HepG2 (cell line): ENCODE results near the gene SIRT5. TPM values are rescaled to one million over a fixed set of nuclear protein-coding genes. Genes with fewer than 3 reads are reported as not detected.
A peak's percentile ranks its signal among the peaks of the same experiment; 100 is the strongest.

Experiments used
- ATAC-seq: fragments of 200-7000 bp; cut with Tn5 transposase; 3 replicates; pipeline ENCODE4 v1.9.1; 2020; ENCODE audit warnings: mild to moderate bottlenecking, moderate library complexity
- BruUV-seq: library from RNA; stranded (reverse); fragments of 400-500 nt; replicated peaks from 2 replicates; lab custom pipeline; 2021; lab: Mats Ljungman, UMichigan
- CTCF ChIA-PET: fragments of 300-600 bp; formaldehyde crosslinking; extraction: SDS; loops from one replicate; lab custom pipeline; 2021; ENCODE audit warnings: low total read pairs, inconsistent platforms, low intra/inter-chr PET ratio; lab: Yijun Ruan, JAX
- POLR2A ChIA-PET: fragments of 350-600 bp; sonication (Branson Sonifier 250); formaldehyde crosslinking; loops from one replicate; lab custom pipeline; 2020; ENCODE audit warnings: antibody characterized with exemption, inconsistent platforms; lab: Yijun Ruan, JAX
- DNase-seq: peaks from one replicate; pipeline ENCODE4 v3.0.0-alpha.2; 2015; ENCODE audit warnings: low spot score
- FAIRE-seq: peaks from 3 replicates; lab custom pipeline; 2011; peaks lifted over from hg19 to GRCh38; lab: Jason Lieb, UNC
- H2AFZ ChIP-seq: one replicate; pipeline ENCODE4 v1.6.1; 2011; ENCODE audit warnings: low read length, inconsistent platforms
- H3K27ac ChIP-seq: fragments of 300-600 bp; 3 replicates; pipeline ENCODE4 v1.8.0; 2011; ENCODE audit warnings: mixed run types, mild to moderate bottlenecking, mixed read lengths, low read length, inconsistent platforms; ENCODE audit not compliant: insufficient read depth; ENCODE audit errors: extremely low read length
- H3K27me3 ChIP-seq, 2 experiments: fragments of 200-600 bp in 1 of 2; 2 replicates in 1 of 2; 3 replicates in 1 of 2; pipeline versions ENCODE4 v1.6.0 to v1.8.0; 2011; ENCODE audit warnings: low read length in 2 of 2, mild to moderate bottlenecking in 2 of 2, moderate library complexity in 2 of 2, inconsistent platforms in 1 of 2; ENCODE audit not compliant: insufficient read depth in 2 of 2, control insufficient read depth in 1 of 2
- H3K36me3 ChIP-seq, 2 experiments: fragments of 200-600 bp in 1 of 2; replicated peaks in 1 of 2; 2 replicates in 1 of 2; 3 replicates in 1 of 2; pipeline versions ENCODE4 v1.5.1 to v1.8.0; 2011; ENCODE audit warnings: low read length in 2 of 2, inconsistent platforms in 1 of 2; ENCODE audit not compliant: insufficient read depth in 2 of 2, control insufficient read depth in 1 of 2
- H3K4me1 ChIP-seq: 2 replicates; pipeline ENCODE4 v1.5.1; 2012; ENCODE audit warnings: low read length, inconsistent platforms; ENCODE audit not compliant: insufficient read depth
- H3K4me2 ChIP-seq: 2 replicates; pipeline ENCODE4 v1.6.0; 2011; ENCODE audit warnings: low read depth, low read length, inconsistent platforms
- H3K4me3 ChIP-seq, 3 experiments: fragments of 200-600 bp in 1 of 3; sonication (generic), shearing (Covaris generic) in 1 of 3; replicated peaks in 1 of 3; 2 replicates each; pipeline ENCODE4 v1.5.1; 2011 to 2016; ENCODE audit warnings: low read length in 3 of 3, inconsistent platforms in 2 of 3, low read depth in 2 of 3, mild to moderate bottlenecking in 2 of 3, control low read depth in 1 of 3, mixed read lengths in 1 of 3; ENCODE audit not compliant: insufficient read depth in 1 of 3
- H3K79me2 ChIP-seq: one replicate; pipeline ENCODE4 v1.6.1; 2011; ENCODE audit warnings: low read length, inconsistent platforms; ENCODE audit not compliant: insufficient read depth
- H3K9ac ChIP-seq: 2 replicates; pipeline ENCODE4 v1.6.0; 2011; ENCODE audit warnings: mild to moderate bottlenecking, low read depth, low read length, inconsistent platforms; ENCODE audit not compliant: insufficient read depth
- H3K9me3 ChIP-seq: 2 replicates; pipeline ENCODE4 v1.5.1; 2012; ENCODE audit warnings: mild to moderate bottlenecking, low read length
- H4K20me1 ChIP-seq: 2 replicates; pipeline ENCODE4 v1.6.0; 2011; ENCODE audit warnings: inconsistent platforms, mild to moderate bottlenecking, low read length, moderate library complexity; ENCODE audit not compliant: insufficient read depth
- ASH2L ChIP-seq: fragments of 300-600, 200-600 bp; sonication (generic); IDR thresholded peaks from 2 replicates; pipeline ENCODE4 v1.7.0; 2017; ENCODE audit warnings: low read depth, mild to moderate bottlenecking, moderate library complexity, mixed read lengths, low read length; ENCODE audit not compliant: insufficient read length
- ATF2 ChIP-seq: sonication (generic); formaldehyde crosslinking; IDR thresholded peaks from 2 replicates; pipeline ENCODE4 v1.4.0; 2020; ENCODE audit warnings: missing genetic modification reagents
- ATF7 ChIP-seq, 2 experiments: fragments of 450-650 bp in 1 of 2; sonication (generic) in 1 of 2; formaldehyde crosslinking in 1 of 2; IDR thresholded peaks; 2 replicates each; pipeline versions ENCODE4 v1.4.0 to v1.6.1; 2016 to 2020; ENCODE audit warnings: antibody characterized with exemption in 1 of 2, mild to moderate bottlenecking in 1 of 2, missing genetic modification reagents in 1 of 2
- CREB1 ChIP-seq, 2 experiments: fragments of 450-650 bp in 1 of 2; IDR thresholded peaks; 2 replicates each; pipeline ENCODE4 v1.6.1; 2016 to 2017; ENCODE audit warnings: control low read depth in 1 of 2, mild to moderate bottlenecking in 1 of 2, missing compliant biosample characterization in 1 of 2, missing genetic modification characterization in 1 of 2
- ELF3 ChIP-seq: IDR thresholded peaks from 2 replicates; pipeline ENCODE4 v1.6.1; 2016; ENCODE audit warnings: missing genetic modification reagents, missing compliant biosample characterization
- ELF4 ChIP-seq: sonication (generic); formaldehyde crosslinking; IDR thresholded peaks from 2 replicates; pipeline ENCODE4 v1.5.0; 2020; ENCODE audit warnings: missing genetic modification reagents, mild to moderate bottlenecking, moderate library complexity, borderline replicate concordance
- HNF4A ChIP-seq: sonication (generic); formaldehyde crosslinking; IDR thresholded peaks from 2 replicates; pipeline ENCODE4 v1.4.0; 2020; ENCODE audit warnings: missing genetic modification reagents
- IRF2 ChIP-seq: IDR thresholded peaks from 2 replicates; pipeline ENCODE4 v1.6.1; 2018; ENCODE audit warnings: missing genetic modification reagents, missing compliant biosample characterization
- NCOR1 ChIP-seq: fragments of 200-600 bp; sonication (generic); IDR thresholded peaks from 2 replicates; pipeline ENCODE4 v1.7.0; 2017; ENCODE audit warnings: antibody characterized with exemption, low read length, borderline replicate concordance
- NR2F1 ChIP-seq, 2 experiments: fragments of 450-650 bp in 1 of 2; formaldehyde crosslinking in 1 of 2; IDR thresholded peaks; 2 replicates each; pipeline versions ENCODE4 v1.5.0 to v1.6.1; 2016 to 2020; ENCODE audit warnings: mild to moderate bottlenecking in 1 of 2, missing compliant biosample characterization in 1 of 2, missing genetic modification reagents in 1 of 2, moderate library complexity in 1 of 2
- PAXIP1 ChIP-seq: sonication (generic); formaldehyde crosslinking; conservative IDR thresholded peaks from 2 replicates; pipeline ENCODE4 v1.4.0; 2020; ENCODE audit warnings: mild to moderate bottlenecking, missing genetic modification reagents, moderate library complexity
- PRPF4 ChIP-seq: fragments of 200-400 bp; formaldehyde crosslinking; IDR thresholded peaks from 2 replicates; pipeline ENCODE4 v1.6.1; 2016; ENCODE audit warnings: low read length, low read depth; ENCODE audit not compliant: poor library complexity, severe bottlenecking
- REXO4 ChIP-seq: sonication (generic); formaldehyde crosslinking; IDR thresholded peaks from 2 replicates; pipeline ENCODE4 v1.8.0; 2022; ENCODE audit warnings: missing genetic modification reagents, mild to moderate bottlenecking, borderline replicate concordance
- SAFB2 ChIP-seq: sonication (generic); formaldehyde crosslinking; IDR thresholded peaks from 2 replicates; pipeline ENCODE4 v1.5.1; 2020; ENCODE audit warnings: missing genetic modification reagents, low read depth, mild to moderate bottlenecking, borderline replicate concordance
- SAP130 ChIP-seq: IDR thresholded peaks from 2 replicates; pipeline ENCODE4 v1.6.1; 2016; ENCODE audit warnings: low read depth
- SNAPC5 ChIP-seq: sonication (generic); formaldehyde crosslinking; IDR thresholded peaks from 2 replicates; pipeline ENCODE4 v1.8.1; 2023; ENCODE audit warnings: mild to moderate bottlenecking, missing genetic modification reagents, borderline replicate concordance
- SPEN ChIP-seq: sonication (generic); formaldehyde crosslinking; IDR thresholded peaks from 2 replicates; pipeline ENCODE4 v1.5.1; 2020; ENCODE audit warnings: low read depth, mild to moderate bottlenecking, missing genetic modification reagents
- ZBTB21 ChIP-seq: sonication (generic); formaldehyde crosslinking; IDR thresholded peaks from 2 replicates; pipeline ENCODE4 v1.4.0; 2020; ENCODE audit warnings: missing genetic modification reagents
- WGBS: methylation state at CpG from one replicate; pipeline ENCODE4 v1.1.6; 2017; ENCODE audit warnings: low lambda C conversion rate; 5-methylcytosine and 5-hydroxymethylcytosine counted together
- in situ Hi-C: cut with HindIII; loops from 2 replicates; pipeline ENCODE4 v1.10.0; 2017; ENCODE audit warnings: low pct_unique_long_range_greater_than_20kb; ENCODE audit not compliant: extremely low pct_ligation_motif_present
- intact Hi-C: fragments of 100-400 bp; cut with micrococcal nuclease; formaldehyde crosslinking; loops from one replicate; pipeline ENCODE4 v1.10.0; 2022; ENCODE audit not compliant: unreplicated experiment
- polyA plus RNA-seq, 8 experiments: library from polyadenylated mRNA; depleted of rRNA in 3 of 8; stranded (reverse) in 7 of 8; unstranded in 1 of 8; fragments of >200 nt; fragmentation: Illumina TruSeq in 4 of 8; extraction: Trizol in 4 of 8; gene quantifications; 2 replicates each; pipeline versions ENCODE4 v1.2.1 to v1.2.3, GENCODE V29; 2011 to 2016; ENCODE audit warnings: low read depth in 4 of 8, missing spikeins in 1 of 8, mixed read lengths in 1 of 8; ENCODE audit not compliant: insufficient read depth in 1 of 8
- total RNA-seq, 5 experiments: library from RNA; depleted of rRNA; stranded (reverse); fragments of >200 nt; fragmentation: Illumina TruSeq; extraction: Trizol; gene quantifications; 2 replicates each; pipeline ENCODE4 v1.2.3, GENCODE V29; 2016; ENCODE audit warnings: low read depth in 1 of 5

Gene SIRT5
- total and polyA plus RNA-seq, 2 of the 13 experiments (the other 11 are each of a cell fraction or from before 2014, with no cell fraction given) = 14.1 to 16.6 TPM

GRCh38 chr6:13548500-13549210 lies 25.7 kb upstream of the SIRT5 start:
- DNase-seq (peak; percentile 60), FAIRE-seq (peak; percentile 28), ATAC-seq (peak; percentile 45)
- Histone ChIP-seq H3K27me3 (0 out of 5 replicates have a peak, but pooled peaks cover 0 to 3% of the 10 kb centered on the region in 2 experiments), H3K4me1 (peaks cover 19% of the 10 kb centered on the region), H3K9ac (no peak overlapping the region), H3K36me3 (no peaks in the 10 kb centered on the region), H3K9me3 (no peaks in the 10 kb centered on the region), H3K4me3 (no peak overlapping the region), H2AFZ (no peak overlapping the region), H3K79me2 (no peaks in the 10 kb centered on the region), H4K20me1 (no peaks in the 10 kb centered on the region), H3K4me2 (peak overlapping the region; percentile 29; the same call in 1 of the 2 replicates), H3K27ac (no peak overlapping the region)
- intact Hi-C loops (no loop called here), in situ Hi-C loops (loop anchor here (25.0 kb wide), 2 partner anchors 361 to 636 kb away; no protein-coding TSS in a partner anchor)
- BruUV-seq = no TSS peak
- CTCF ChIA-PET = no interaction called here
- POLR2A ChIA-PET = interaction anchor here (0.6 to 0.9 kb wide), 3 partner anchors 26 to 135 kb away, joined by 3 to 6 read pairs (median 3); partner anchors contain the start of gene SIRT5
- 40% methylated on average over 4 of the region's 4 CpGs for WGBS
- no peak for TF ChIP-seq ELF4 (CRISPR knock-in tag)
- no peak for TF ChIP-seq ATF2 (CRISPR knock-in tag)
- peak; percentile 96 for TF ChIP-seq NCOR1
- TF ChIP-seq ZBTB21 (CRISPR knock-in tag) = peak; percentile 94
- peak; percentile 59 for TF ChIP-seq ASH2L
- TF ChIP-seq SPEN (CRISPR knock-in tag) = no peak
- TF ChIP-seq SAFB2 (CRISPR knock-in tag) = no peak
- no peak for TF ChIP-seq PRPF4
- TF ChIP-seq ATF7 (IDR thresholded peaks at IDR 0.05) = peak; percentile 83
- no peak for TF ChIP-seq ATF7 (CRISPR knock-in tag; IDR thresholded peaks at IDR 0.05)
- TF ChIP-seq NR2F1 (CRISPR knock-in tag; IDR thresholded peaks at IDR 0.05) = peak in 1 of 2 experiments; percentile 48; a peak in 1 of 4 replicates
- TF ChIP-seq SNAPC5 (CRISPR knock-in tag) = no peak
- TF ChIP-seq SAP130 (CRISPR knock-in tag) = peak; percentile 23
- TF ChIP-seq HNF4A (CRISPR knock-in tag) = peak; percentile 50; the same call in 1 of the 2 replicates
- peak; percentile 84 for TF ChIP-seq CREB1 (IDR thresholded peaks at IDR 0.05)
- TF ChIP-seq CREB1 (CRISPR knock-in tag; IDR thresholded peaks at IDR 0.05) = peak; percentile 52; the same call in 1 of the 2 replicates
- TF ChIP-seq IRF2 (CRISPR knock-in tag) = no peak
- no peak for TF ChIP-seq ELF3 (CRISPR knock-in tag)
- no peak for TF ChIP-seq REXO4
- 0 out of 2 replicates have a peak, but pooled peaks have one; percentile 10 for TF ChIP-seq PAXIP1 (CRISPR knock-in tag)
